KMS-11 (cell line): ENCODE measurements around the gene PRIMA1.

Experiments
- H2AFZ ChIP-seq: fragments of 200-600 bp; sonication (generic); 2 replicates; pipeline ENCODE4 v1.6.1; 2016; ENCODE audit warnings: antibody characterized with exemption, mixed run types, low read depth
- H3K27ac ChIP-seq: fragments of 200-600 bp; sonication (generic); 2 replicates; pipeline ENCODE4 v1.6.1; 2016; ENCODE audit warnings: mild to moderate bottlenecking, mixed run types
- H3K27me3 ChIP-seq: fragments of 200-600 bp; sonication (generic); 2 replicates; pipeline ENCODE4 v1.6.1; 2017; ENCODE audit warnings: mild to moderate bottlenecking, low read depth, mixed run types, moderate library complexity; ENCODE audit not compliant: insufficient read depth
- H3K36me3 ChIP-seq: fragments of 200-600 bp; sonication (generic); 2 replicates; pipeline ENCODE4 v1.6.1; 2017; ENCODE audit warnings: mild to moderate bottlenecking, mixed run types; ENCODE audit not compliant: insufficient read depth
- H3K4me1 ChIP-seq: fragments of 200-600 bp; sonication (generic); 2 replicates; pipeline ENCODE4 v1.6.1; 2016; ENCODE audit warnings: mild to moderate bottlenecking, low read depth, mixed run types; ENCODE audit not compliant: poor library complexity, severe bottlenecking
- H3K4me2 ChIP-seq: fragments of 200-600 bp; sonication (generic); 2 replicates; pipeline ENCODE4 v1.7.0; 2016; ENCODE audit warnings: mild to moderate bottlenecking, mixed run types
- H3K4me3 ChIP-seq: fragments of 200-600 bp; sonication (generic); IDR thresholded peaks from 2 replicates; pipeline ENCODE4 v1.6.1; 2017; ENCODE audit warnings: low read depth, low read length, mixed read lengths; ENCODE audit not compliant: insufficient read depth
- H3K79me2 ChIP-seq: fragments of 200-600 bp; sonication (generic); 2 replicates; pipeline ENCODE4 v1.6.1; 2016; ENCODE audit warnings: low read depth, mixed run types; ENCODE audit not compliant: insufficient read depth
- H3K9ac ChIP-seq: fragments of 200-600 bp; sonication (generic); 2 replicates; pipeline ENCODE4 v1.6.1; 2016; ENCODE audit warnings: mild to moderate bottlenecking, mixed run types
- H4K20me1 ChIP-seq: fragments of 200-600 bp; sonication (generic); 2 replicates; pipeline ENCODE4 v1.6.1; 2016; ENCODE audit warnings: mild to moderate bottlenecking, mixed run types; ENCODE audit not compliant: insufficient read depth
- CTCF ChIP-seq: fragments of 200-600 bp; sonication (generic); conservative IDR thresholded peaks from 2 replicates; pipeline ENCODE4 v1.6.1; 2017; ENCODE audit warnings: low read depth, mild to moderate bottlenecking, antibody characterized with exemption, low read length, moderate library complexity, mixed read lengths

PRIMA1 gene

DNA sequence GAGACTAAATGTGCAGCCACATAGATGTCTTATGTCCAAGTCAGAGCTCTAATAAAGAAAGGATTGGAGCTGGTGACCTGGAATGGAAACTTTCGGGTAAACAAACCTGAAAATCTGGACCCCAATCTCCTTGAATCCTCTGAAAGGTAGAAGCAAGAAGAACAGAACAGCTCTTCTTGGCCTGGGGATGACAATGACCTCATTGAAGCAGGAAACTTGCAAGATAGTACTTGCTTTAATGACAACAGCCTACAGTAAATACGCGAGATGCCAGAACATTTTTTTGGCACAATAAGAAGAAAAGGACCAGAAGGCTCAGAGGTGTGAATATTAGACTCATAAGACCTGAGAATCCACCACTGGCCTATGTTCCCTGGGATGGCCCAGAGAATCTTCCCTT lies 4.1 kb upstream of the PRIMA1 start:
- Histone ChIP-seq H3K4me2 (no peak overlapping the region), H2AFZ (no peak overlapping the region), H3K27ac (no peak overlapping the region), H3K36me3 (no peaks in the 10 kb centered on the region), H3K79me2 (no peaks in the 10 kb centered on the region), H4K20me1 (no peaks in the 10 kb centered on the region), H3K27me3 (no peaks in the 10 kb centered on the region), H3K9ac (no peak overlapping the region), H3K4me3 (no peak overlapping the region), H3K4me1 (no peaks in the 10 kb centered on the region)
- no peak for TF ChIP-seq CTCF

DNA sequence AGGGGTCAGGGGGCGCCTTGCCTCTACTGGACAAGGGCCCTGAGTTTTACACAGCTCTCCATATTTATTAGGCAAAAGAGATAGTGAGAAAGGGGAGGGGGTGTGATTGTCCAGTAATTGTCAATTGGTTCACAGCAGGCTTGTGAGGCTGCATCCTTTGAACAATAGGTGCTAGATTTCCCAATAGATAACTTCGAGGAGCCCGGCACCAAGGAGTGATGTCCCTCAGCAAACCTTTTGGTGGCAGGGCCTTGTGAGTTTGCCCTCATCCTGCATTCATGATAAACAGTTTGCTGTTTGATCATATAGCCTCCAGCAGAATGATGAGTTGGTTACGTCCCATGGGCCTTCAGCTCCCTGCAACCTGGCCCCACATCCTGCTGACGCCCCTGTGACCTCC lies 2.7 kb upstream of the PRIMA1 start:
- Histone ChIP-seq H3K27me3 (no peaks in the 10 kb centered on the region), H2AFZ (no peak overlapping the region), H3K4me2 (no peak overlapping the region), H3K36me3 (no peaks in the 10 kb centered on the region), H3K79me2 (no peaks in the 10 kb centered on the region), H3K9ac (no peak overlapping the region), H3K4me3 (no peak overlapping the region), H3K4me1 (no peaks in the 10 kb centered on the region), H3K27ac (no peak overlapping the region), H4K20me1 (no peaks in the 10 kb centered on the region)
- TF ChIP-seq CTCF, result no peak

- no peaks in the 10 kb centered on the region for H3K79me2 ChIP-seq
- no peak overlapping the region for H2AFZ ChIP-seq
- H3K27ac ChIP-seq, result no peak overlapping the region
- no peak for TF ChIP-seq CTCF
- H3K4me1 ChIP-seq, result no peaks in the 10 kb centered on the region
- H3K4me3 ChIP-seq, result no peak overlapping the region
- H4K20me1 ChIP-seq, result no peaks in the 10 kb centered on the region
- H3K9ac ChIP-seq, result no peak overlapping the region
- no peak overlapping the region for H3K4me2 ChIP-seq
- no peaks in the 10 kb centered on the region for H3K36me3 ChIP-seq
- H3K27me3 ChIP-seq, result no peaks in the 10 kb centered on the region
These were observed 1.2 kb upstream of the PRIMA1 start for GRCh38 chr14:93789228-93790130.

DNA sequence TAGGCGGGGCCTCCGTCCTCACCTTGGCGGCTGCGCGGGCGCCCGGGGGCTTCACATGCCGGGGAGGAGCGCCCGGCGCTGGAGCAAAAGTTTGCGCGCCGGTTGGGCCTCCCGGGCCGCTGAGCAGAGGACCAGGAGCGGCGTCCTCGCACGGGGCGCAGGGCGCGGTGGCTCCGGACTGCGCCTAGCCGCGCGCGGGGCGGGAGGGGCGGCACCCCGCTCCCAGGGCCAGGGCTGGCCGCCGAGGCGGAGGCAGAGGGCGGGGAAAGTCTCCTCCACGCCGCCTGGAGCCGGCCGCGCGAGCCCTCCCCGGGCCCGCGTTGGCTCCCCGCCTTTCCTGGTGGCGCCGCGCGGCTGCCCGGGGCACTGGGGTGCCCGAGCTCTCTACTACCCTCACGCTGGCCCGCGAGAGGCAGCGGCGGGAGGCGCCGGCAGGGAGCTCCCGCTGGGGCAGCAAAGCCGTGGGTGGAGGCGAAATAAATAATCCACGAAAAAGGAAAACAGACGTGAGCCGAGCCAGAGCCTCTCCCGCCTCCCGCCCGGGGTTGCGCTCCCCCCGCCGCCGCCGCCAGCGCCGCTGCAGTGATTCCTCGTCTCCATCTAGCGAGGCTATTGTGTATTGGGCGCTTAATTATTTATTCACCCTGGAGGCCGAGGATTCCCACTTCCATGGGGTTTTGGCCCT lies 400 bp upstream of the PRIMA1 start:
- no peaks in the 10 kb centered on the region for H4K20me1 ChIP-seq
- H3K4me2 ChIP-seq, result no peak overlapping the region
- H3K4me1 ChIP-seq, result no peaks in the 10 kb centered on the region
- H3K36me3 ChIP-seq, result no peaks in the 10 kb centered on the region
- no peaks in the 10 kb centered on the region for H3K27me3 ChIP-seq
- no peak overlapping the region for H3K4me3 ChIP-seq
- no peak overlapping the region for H3K27ac ChIP-seq
- no peak overlapping the region for H2AFZ ChIP-seq
- no peak for TF ChIP-seq CTCF
- H3K79me2 ChIP-seq, result no peaks in the 10 kb centered on the region
- no peak overlapping the region for H3K9ac ChIP-seq
